Epithelial cell of proximal tubule (primary cell): ENCODE measurements around the gene DYNLT1. TPM values are rescaled to one million over a fixed set of nuclear protein-coding genes. Genes with fewer than 3 reads are reported as not detected.
A peak's percentile ranks its signal among the peaks of the same experiment; 100 is the strongest.
"Not testable (repeated sequence)": the region's sequence is repeated elsewhere in the genome, so short reads cannot be mapped to it uniquely, and the experiment has no call there.

Experiments used
- DNase-seq: peaks from one replicate; pipeline ENCODE4 v3.0.0-alpha.2; 2011; ENCODE audit warnings: low read depth
- H3K4me3 ChIP-seq: 2 replicates; pipeline ENCODE4 v1.5.1; 2011; ENCODE audit warnings: low read depth, mild to moderate bottlenecking, low read length
- CTCF ChIP-seq: conservative IDR thresholded peaks from 2 replicates; pipeline ENCODE4 v1.5.1; 2012; ENCODE audit warnings: low read depth, mild to moderate bottlenecking, low read length
- total RNA-seq: library from RNA; depleted of rRNA; stranded (reverse); fragments of >200 nt; gene quantifications from 2 replicates; pipeline ENCODE4 v1.2.3, GENCODE V29; 2015

DYNLT1 gene
- total RNA-seq, 1 donor from 2014 or later, result 295 TPM

GRCh38 chr6:158662954-158663624, 18.5 kb upstream of the DYNLT1 start:
- no peak overlapping the region for H3K4me3 ChIP-seq
- no peak for TF ChIP-seq CTCF
- no peak for DNase-seq

- no peak overlapping the region for H3K4me3 ChIP-seq
- TF ChIP-seq CTCF, result no peak
- no peak for DNase-seq
These were observed 18.0 kb upstream of the DYNLT1 start for GRCh38 chr6:158662607-158662953.

DNA sequence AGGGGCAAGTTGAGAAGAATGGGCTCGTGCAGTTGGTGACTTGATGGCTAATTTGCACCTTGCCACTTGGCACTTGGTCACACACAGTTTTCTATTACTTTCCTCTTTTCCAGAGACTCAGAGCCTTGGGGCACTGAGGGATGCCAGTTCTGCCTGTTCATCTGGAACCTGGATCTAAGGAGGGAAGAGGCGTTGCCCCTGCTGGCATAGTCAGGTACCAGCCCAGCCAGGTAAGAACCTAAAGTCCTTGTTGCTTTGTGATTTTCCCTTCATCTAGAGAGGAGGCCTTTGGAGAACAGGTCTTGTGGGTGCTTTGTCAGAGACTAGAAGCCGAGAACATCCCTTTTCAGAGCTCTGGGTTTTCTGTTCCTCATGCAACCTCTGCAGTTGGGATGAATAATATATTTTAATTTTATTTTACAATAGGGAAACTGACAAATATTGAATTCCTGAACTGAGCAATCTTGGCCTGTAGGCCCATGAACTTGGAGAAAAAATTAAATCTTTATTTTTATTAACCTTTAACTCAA, 16.7 kb upstream of the DYNLT1 start:
- no peak overlapping the region for H3K4me3 ChIP-seq
- DNase-seq, result no peak
- TF ChIP-seq CTCF, result peak; percentile 6

DNA sequence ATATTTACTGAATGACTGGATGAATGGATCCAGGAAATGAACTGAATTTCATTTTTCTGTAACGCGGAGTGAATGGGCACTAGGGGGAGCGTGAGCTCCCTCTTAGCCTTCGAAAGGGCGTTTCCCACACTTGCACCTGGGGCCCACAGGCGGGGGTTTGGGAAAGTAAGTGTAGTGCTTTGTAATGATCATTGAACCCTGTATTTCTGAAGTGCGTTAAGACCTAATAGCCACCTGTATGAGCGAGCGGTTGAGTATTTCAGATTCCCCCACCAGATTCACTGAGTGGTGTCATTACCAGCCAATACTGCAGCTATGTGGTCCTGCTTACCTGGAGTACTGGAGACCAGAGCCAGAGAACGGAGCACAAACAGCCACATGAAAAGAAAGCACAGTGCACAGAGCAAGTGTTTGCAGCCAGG, 15.8 kb upstream of the DYNLT1 start:
- DNase-seq, result no peak
- TF ChIP-seq CTCF, result peak; percentile 69
- H3K4me3 ChIP-seq, result no peak overlapping the region

GRCh38 chr6:158656986-158657385, 12.4 kb upstream of the DYNLT1 start:
- H3K4me3 ChIP-seq, result not testable (repeated sequence)
- peak; percentile 81 for DNase-seq

DNA sequence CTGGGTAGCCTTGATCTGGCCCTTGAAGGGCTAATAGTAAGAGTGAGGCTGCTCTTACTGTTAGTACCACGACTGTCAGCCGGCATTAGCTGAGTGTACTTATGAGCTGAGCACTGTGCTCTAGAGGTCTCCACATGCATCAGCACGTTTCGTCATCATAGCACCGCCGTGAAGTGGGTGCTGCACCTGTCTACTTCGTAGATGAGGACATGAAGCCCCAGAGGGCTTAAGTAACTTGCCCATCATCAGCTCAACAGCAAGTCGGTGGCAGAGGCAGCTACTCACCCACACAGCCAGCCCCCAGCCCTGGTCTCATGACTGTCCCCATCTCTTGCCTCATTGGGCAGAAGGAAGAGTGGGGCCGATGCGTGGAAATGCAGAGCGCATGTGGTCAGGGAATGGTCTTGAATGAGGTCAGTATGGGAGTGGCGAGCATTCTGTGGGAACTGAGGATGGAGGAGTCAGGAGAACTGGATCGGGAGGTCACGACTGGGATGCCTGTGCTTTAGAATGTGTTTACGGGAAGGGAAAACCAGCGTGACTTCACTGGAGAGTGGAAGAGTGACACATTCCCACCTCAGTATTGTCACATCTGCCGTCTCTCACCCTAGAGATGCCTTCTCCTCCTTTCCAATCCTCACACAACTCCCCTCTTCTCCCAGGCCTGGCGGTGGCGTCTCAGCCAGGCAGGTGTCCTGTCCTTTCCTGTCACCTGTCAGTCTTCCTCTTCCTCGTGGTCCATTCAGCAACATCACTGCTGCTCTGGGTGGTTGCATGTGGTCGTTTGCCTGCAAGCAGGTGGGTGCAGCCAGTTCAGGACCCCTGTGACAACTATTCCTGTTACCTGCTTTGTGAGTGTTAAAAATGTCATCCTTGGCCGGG, 11.3 kb upstream of the DYNLT1 start:
- no peak for DNase-seq
- H3K4me3 ChIP-seq, result no peak overlapping the region
- no peak for TF ChIP-seq CTCF

DNA sequence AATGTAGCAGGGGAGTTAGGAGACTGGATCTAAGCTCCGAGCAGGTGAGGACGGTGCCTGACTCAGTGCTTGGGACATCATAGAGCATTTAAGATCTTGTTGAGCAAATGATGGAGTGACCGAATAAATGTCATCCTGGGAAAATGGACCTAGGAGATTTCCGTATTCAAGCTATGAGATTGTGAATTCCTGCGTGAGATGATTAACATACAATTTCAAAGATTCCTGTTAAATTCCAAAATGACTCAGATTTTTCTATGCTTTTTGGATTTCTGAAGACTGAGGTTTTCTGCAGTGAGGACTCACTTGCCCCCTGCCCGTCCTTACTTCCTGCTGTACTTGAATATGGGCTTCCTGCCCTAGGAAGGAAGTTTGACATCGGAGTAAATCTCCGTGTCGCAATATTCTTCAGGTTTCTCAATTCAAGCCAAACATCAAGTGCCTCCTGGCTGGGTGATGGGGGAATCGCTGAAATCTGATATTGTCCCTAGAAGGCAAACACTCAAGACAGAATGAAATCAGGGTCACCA, 10.5 kb upstream of the DYNLT1 start:
- no peak for DNase-seq
- H3K4me3 ChIP-seq, result no peak overlapping the region
- no peak for TF ChIP-seq CTCF
